ENCODE measurements around the gene HIPK3.
A peak's percentile ranks its signal among the peaks of the same experiment; 100 is the strongest.

Gene HIPK3

GRCh38 chr11:33324302-33324985 lies 67.3 kb downstream of the HIPK3 start:
- TF ChIP-seq, protein P1, sequence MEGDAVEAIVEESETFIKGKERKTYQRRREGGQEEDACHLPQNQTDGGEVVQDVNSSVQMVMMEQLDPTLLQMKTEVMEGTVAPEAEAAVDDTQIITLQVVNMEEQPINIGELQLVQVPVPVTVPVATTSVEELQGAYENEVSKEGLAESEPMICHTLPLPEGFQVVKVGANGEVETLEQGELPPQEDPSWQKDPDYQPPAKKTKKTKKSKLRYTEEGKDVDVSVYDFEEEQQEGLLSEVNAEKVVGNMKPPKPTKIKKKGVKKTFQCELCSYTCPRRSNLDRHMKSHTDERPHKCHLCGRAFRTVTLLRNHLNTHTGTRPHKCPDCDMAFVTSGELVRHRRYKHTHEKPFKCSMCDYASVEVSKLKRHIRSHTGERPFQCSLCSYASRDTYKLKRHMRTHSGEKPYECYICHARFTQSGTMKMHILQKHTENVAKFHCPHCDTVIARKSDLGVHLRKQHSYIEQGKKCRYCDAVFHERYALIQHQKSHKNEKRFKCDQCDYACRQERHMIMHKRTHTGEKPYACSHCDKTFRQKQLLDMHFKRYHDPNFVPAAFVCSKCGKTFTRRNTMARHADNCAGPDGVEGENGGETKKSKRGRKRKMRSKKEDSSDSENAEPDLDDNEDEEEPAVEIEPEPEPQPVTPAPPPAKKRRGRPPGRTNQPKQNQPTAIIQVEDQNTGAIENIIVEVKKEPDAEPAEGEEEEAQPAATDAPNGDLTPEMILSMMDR (IDR thresholded peaks at IDR 0.05; ENCODE audit: low read depth, low read length, missing control alignments) = no peak
- no peaks in the 10 kb centered on the region for H3K27me3 ChIP-seq (replicated peaks)
- in situ Hi-C loops (cut with HindIII; ENCODE audit: low pct_ligation_motif_present, low sequenced_read_pairs) = no loop called here
- DNase-seq = no peak
- no peaks in the 10 kb centered on the region for H3K36me3 ChIP-seq (replicated peaks)
- H3K4me3 ChIP-seq (ENCODE audit: low read depth, low read length) = no peak overlapping the region
- H3K27ac ChIP-seq = no peak overlapping the region

DNA sequence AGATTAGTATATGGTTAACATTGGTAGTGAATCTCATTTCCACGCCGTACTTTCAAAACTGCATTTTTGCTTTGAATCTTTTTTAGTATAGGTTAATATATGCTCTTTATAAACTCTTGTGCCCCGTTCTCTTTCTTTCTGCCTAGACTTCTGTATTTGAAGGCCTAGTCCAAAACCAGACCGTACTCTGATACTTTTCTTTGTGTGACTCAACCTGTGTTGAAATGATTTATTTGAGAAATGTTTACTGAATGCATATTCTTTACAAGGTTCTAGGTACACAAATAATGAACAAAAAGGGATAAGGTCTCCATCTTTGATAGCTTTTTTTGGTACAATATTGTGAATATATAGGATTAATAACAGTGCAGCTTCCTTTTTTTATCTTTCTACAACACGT lies 68.3 kb downstream of the HIPK3 start:
- in situ Hi-C loops (cut with HindIII; ENCODE audit: low pct_ligation_motif_present, low sequenced_read_pairs) = no loop called here
- H3K4me3 ChIP-seq (ENCODE audit: low read depth, low read length) = no peak overlapping the region
- no peak for DNase-seq
- H3K36me3 ChIP-seq (replicated peaks) = no peaks in the 10 kb centered on the region
- TF ChIP-seq, protein P1 (IDR thresholded peaks at IDR 0.05; ENCODE audit: low read depth, low read length, missing control alignments) = no peak
- no peak overlapping the region for H3K27ac ChIP-seq
- H3K27me3 ChIP-seq (replicated peaks) = no peaks in the 10 kb centered on the region

DNA sequence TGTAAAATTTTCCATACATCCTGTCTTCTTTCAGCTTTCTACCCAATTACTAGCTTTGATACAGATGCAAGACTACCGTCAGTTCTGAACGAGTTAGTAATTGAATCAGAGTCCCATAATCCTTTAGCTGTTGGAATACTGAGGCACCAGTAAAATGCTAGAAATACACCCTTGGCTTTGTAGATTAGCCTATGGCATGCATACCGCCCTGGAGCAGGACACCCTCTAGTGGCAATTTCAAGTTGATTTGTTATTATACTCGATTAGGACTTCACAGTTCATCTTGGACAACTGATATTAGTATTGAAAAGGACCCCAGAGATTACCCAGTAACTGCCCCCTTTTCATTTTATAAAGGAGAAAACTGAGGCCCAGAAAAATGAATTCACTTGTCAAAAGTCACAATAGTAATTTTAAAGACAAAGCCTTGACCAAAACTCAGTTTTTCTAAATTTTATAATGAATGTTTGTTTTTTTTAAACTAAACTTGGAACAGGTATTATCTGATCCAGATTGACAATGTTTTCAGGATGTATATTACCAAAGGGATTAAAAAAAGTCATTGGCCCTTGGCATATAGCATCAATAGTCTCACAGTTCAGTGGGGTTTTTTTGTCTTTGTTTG lies 72.6 kb downstream of the HIPK3 start:
- Histone ChIP-seq H3K36me3 (replicated peaks) (no peaks in the 10 kb centered on the region), H3K4me3 (ENCODE audit: low read depth, low read length) (no peak overlapping the region), H3K27ac (no peak overlapping the region), H3K27me3 (replicated peaks) (no peaks in the 10 kb centered on the region)
- TF ChIP-seq, protein P1 (IDR thresholded peaks at IDR 0.05; ENCODE audit: low read depth, low read length, missing control alignments) = peak; percentile 80
- in situ Hi-C loops (cut with HindIII; ENCODE audit: low pct_ligation_motif_present, low sequenced_read_pairs) = no loop called here
- peak; percentile 65 for DNase-seq

- TF ChIP-seq, protein P1 (IDR thresholded peaks at IDR 0.05; ENCODE audit: low read depth, low read length, missing control alignments) = no peak
- in situ Hi-C loops (cut with HindIII; ENCODE audit: low pct_ligation_motif_present, low sequenced_read_pairs) = no loop called here
- Histone ChIP-seq H3K27ac (no peak overlapping the region), H3K27me3 (replicated peaks) (no peaks in the 10 kb centered on the region), H3K4me3 (ENCODE audit: low read depth, low read length) (no peak overlapping the region), H3K36me3 (replicated peaks) (no peaks in the 10 kb centered on the region)
- no peak for DNase-seq
These were observed 76.6 kb downstream of the HIPK3 start for GRCh38 chr11:33333816-33334215.

GRCh38 chr11:33334627-33335026 lies 77.4 kb downstream of the HIPK3 start:
- Histone ChIP-seq H3K4me3 (ENCODE audit: low read depth, low read length) (no peak overlapping the region), H3K27me3 (replicated peaks) (no peaks in the 10 kb centered on the region), H3K27ac (no peak overlapping the region), H3K36me3 (replicated peaks) (no peaks in the 10 kb centered on the region)
- no peak for DNase-seq
- in situ Hi-C loops (cut with HindIII; ENCODE audit: low pct_ligation_motif_present, low sequenced_read_pairs) = no loop called here
- TF ChIP-seq, protein P1 (IDR thresholded peaks at IDR 0.05; ENCODE audit: low read depth, low read length, missing control alignments) = no peak

Measured in brain microvascular endothelial cell (primary cell).